SK-N-SH treated with all-trans-retinoic acid at 6 μM for 48 hours (cell line): ENCODE measurements around the gene DHRS13.

ENCODE experiments used
- ATAC-seq: fragments of 200-7000 bp; cut with Tn5 transposase; 3 replicates; pipeline ENCODE4 v1.9.1; 2020; ENCODE audit warnings: mild to moderate bottlenecking, moderate library complexity
- ARNTL ChIP-seq: fragments of 450-650 bp; formaldehyde crosslinking; IDR thresholded peaks from 2 replicates; pipeline ENCODE4 v1.5.0; 2020; ENCODE audit warnings: low read depth, mild to moderate bottlenecking, moderate library complexity, borderline replicate concordance
- BACH2 ChIP-seq: fragments of 250-450 bp; sonication (Bioruptor Pico); IDR thresholded peaks from 2 replicates; pipeline ENCODE4 v1.9.0; 2021; ENCODE audit warnings: mild to moderate bottlenecking, borderline replicate concordance
- CSDC2 ChIP-seq: fragments of 250-450 bp; sonication (Bioruptor Pico); IDR thresholded peaks from 2 replicates; pipeline ENCODE4 v1.5.0; 2020; ENCODE audit warnings: mild to moderate bottlenecking, moderate library complexity
- ESRRG ChIP-seq: fragments of 250-450 bp; sonication (Bioruptor Pico); IDR thresholded peaks from 2 replicates; pipeline ENCODE4 v1.6.1; 2021; ENCODE audit warnings: mild to moderate bottlenecking
- GLIS3 ChIP-seq: fragments of 250-450 bp; sonication (Bioruptor Pico); IDR thresholded peaks from 2 replicates; pipeline ENCODE4 v1.5.0; 2020; ENCODE audit warnings: mild to moderate bottlenecking, moderate library complexity
- OSR1 ChIP-seq: fragments of 250-450 bp; sonication (Bioruptor Pico); IDR thresholded peaks from 2 replicates; pipeline ENCODE4 v1.8.0; 2022; ENCODE audit warnings: moderate library complexity, mild to moderate bottlenecking, inconsistent platforms
- PPARA ChIP-seq: fragments of 250-450 bp; sonication (Bioruptor Pico); IDR thresholded peaks from 2 replicates; pipeline ENCODE4 v1.5.0; 2020; ENCODE audit warnings: mild to moderate bottlenecking, borderline replicate concordance
- RARB ChIP-seq: fragments of 250-450 bp; sonication (Bioruptor Pico); IDR thresholded peaks from 2 replicates; pipeline ENCODE4 v1.8.0; 2021; ENCODE audit warnings: mild to moderate bottlenecking, moderate library complexity
- SNAI2 ChIP-seq: fragments of 250-450 bp; sonication (Bioruptor Pico); IDR thresholded peaks from 2 replicates; pipeline ENCODE4 v1.5.0; 2020; ENCODE audit warnings: mild to moderate bottlenecking, moderate library complexity
- TCF4 ChIP-seq: fragments of 250-450 bp; sonication (Bioruptor Pico); IDR thresholded peaks from 2 replicates; pipeline ENCODE4 v1.8.0; 2021; ENCODE audit warnings: mild to moderate bottlenecking, moderate library complexity, borderline replicate concordance
- TOX ChIP-seq: fragments of 250-450 bp; sonication (Bioruptor Pico); IDR thresholded peaks from 2 replicates; pipeline ENCODE4 v1.8.0; 2021; ENCODE audit warnings: mild to moderate bottlenecking, moderate library complexity, borderline replicate concordance
- ZFP3 ChIP-seq: fragments of 250-450 bp; sonication (Bioruptor Pico); IDR thresholded peaks from 2 replicates; pipeline ENCODE4 v1.5.0; 2020; ENCODE audit warnings: mild to moderate bottlenecking, moderate library complexity
- ZFP30 ChIP-seq: fragments of 450-650 bp; formaldehyde crosslinking; IDR thresholded peaks from 2 replicates; pipeline ENCODE4 v1.5.0; 2022; ENCODE audit warnings: mild to moderate bottlenecking, moderate library complexity
- ZNF565 ChIP-seq: fragments of 450-650 bp; formaldehyde crosslinking; conservative IDR thresholded peaks from 2 replicates; pipeline ENCODE4 v1.5.0; 2020; ENCODE audit warnings: low read depth, mild to moderate bottlenecking, moderate library complexity
- ZNF70 ChIP-seq: fragments of 450-650 bp; formaldehyde crosslinking; IDR thresholded peaks from 2 replicates; pipeline ENCODE4 v1.5.0; 2020; ENCODE audit warnings: mild to moderate bottlenecking, moderate library complexity
- ZNF8 ChIP-seq: fragments of 450-650 bp; formaldehyde crosslinking; IDR thresholded peaks from 2 replicates; pipeline ENCODE4 v1.5.0; 2020; ENCODE audit warnings: mild to moderate bottlenecking, moderate library complexity
- TF ChIP-seq, protein P1 (sequence below): fragments of 250-450 bp; sonication (Bioruptor Pico); IDR thresholded peaks from 2 replicates; pipeline ENCODE4 v1.5.1; 2020; ENCODE audit warnings: low read depth, mild to moderate bottlenecking, moderate library complexity
- TF ChIP-seq, protein P2 (sequence below): fragments of 250-450 bp; sonication (Bioruptor Pico); IDR thresholded peaks from 2 replicates; pipeline ENCODE4 v1.5.0; 2020; ENCODE audit warnings: mild to moderate bottlenecking, moderate library complexity
- TF ChIP-seq, protein P3 (sequence below): fragments of 250-450 bp; sonication (Bioruptor Pico); IDR thresholded peaks from 2 replicates; pipeline ENCODE4 v1.8.0; 2020; ENCODE audit warnings: mild to moderate bottlenecking, moderate library complexity, borderline replicate concordance
- TF ChIP-seq, protein P4 (sequence below): fragments of 250-450 bp; sonication (Bioruptor Pico); IDR thresholded peaks from 2 replicates; pipeline ENCODE4 v1.8.0; 2021; ENCODE audit warnings: low read depth, mild to moderate bottlenecking, moderate library complexity, borderline replicate concordance
- TF ChIP-seq, protein P5 (sequence below): fragments of 250-450 bp; sonication (Bioruptor Pico); IDR thresholded peaks from 2 replicates; pipeline ENCODE4 v1.5.1; 2021; ENCODE audit warnings: mild to moderate bottlenecking, moderate library complexity

DHRS13 gene

DNA sequence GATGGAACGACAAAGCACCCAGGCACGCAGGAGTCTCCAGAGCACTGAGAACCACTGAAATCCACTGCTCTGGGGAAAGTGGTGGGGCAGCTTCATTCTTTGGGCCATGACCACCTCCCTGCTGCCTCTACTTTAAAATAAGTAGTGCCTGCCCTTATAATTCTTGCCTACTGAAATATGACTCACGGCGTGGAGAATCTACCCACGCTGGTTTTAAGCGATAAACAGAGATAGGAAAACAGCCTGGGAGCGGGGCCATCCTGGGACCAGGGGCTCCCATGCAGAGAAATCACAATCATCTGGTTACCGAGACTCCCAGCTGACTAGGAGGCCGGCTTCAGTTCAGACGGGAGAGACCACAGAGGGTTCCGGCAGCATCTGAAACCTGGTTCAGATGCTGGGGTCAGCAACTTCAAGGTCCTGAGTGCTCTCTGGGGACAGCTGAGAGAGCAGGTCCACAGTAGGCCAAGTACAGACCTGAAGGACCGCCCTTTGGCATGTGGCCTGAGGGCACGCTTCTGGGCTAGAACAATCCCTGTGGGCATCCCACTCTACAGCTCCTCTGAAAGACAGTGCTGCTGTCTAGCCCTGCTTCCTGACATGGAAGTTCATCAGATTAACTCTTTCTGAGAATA, 8.6 kb upstream of the DHRS13 start (continued):
- TF ChIP-seq, protein P1, sequence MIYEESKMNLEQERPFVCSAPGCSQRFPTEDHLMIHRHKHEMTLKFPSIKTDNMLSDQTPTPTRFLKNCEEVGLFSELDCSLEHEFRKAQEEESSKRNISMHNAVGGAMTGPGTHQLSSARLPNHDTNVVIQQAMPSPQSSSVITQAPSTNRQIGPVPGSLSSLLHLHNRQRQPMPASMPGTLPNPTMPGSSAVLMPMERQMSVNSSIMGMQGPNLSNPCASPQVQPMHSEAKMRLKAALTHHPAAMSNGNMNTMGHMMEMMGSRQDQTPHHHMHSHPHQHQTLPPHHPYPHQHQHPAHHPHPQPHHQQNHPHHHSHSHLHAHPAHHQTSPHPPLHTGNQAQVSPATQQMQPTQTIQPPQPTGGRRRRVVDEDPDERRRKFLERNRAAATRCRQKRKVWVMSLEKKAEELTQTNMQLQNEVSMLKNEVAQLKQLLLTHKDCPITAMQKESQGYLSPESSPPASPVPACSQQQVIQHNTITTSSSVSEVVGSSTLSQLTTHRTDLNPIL (CRISPR knock-in tag), result no peak
- TF ChIP-seq BACH2 (CRISPR knock-in tag) (no peak), ZNF565 (CRISPR knock-in tag) (no peak), SNAI2 (no peak), ZNF70 (CRISPR knock-in tag) (no peak)

DNA sequence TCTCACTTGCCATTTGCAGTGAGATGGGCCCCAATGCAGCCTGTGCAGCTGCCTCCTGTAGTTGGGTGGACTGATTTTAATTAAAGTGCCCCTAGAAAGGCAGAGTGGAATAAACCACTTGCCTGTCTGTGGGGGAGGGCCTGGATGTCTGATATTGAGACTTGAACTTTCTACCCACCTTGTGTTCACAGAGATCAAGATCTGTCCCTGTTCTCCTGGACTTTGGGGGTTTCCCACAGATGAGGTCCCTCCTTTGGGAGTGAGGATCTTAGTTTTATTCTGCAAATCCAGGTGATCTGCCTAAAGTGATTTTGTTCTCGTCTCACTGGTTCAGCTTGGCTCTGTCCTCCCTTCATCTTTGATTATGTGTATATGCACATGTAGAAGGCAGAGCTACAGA, 7.7 kb upstream of the DHRS13 start:
- TF ChIP-seq, protein P2, sequence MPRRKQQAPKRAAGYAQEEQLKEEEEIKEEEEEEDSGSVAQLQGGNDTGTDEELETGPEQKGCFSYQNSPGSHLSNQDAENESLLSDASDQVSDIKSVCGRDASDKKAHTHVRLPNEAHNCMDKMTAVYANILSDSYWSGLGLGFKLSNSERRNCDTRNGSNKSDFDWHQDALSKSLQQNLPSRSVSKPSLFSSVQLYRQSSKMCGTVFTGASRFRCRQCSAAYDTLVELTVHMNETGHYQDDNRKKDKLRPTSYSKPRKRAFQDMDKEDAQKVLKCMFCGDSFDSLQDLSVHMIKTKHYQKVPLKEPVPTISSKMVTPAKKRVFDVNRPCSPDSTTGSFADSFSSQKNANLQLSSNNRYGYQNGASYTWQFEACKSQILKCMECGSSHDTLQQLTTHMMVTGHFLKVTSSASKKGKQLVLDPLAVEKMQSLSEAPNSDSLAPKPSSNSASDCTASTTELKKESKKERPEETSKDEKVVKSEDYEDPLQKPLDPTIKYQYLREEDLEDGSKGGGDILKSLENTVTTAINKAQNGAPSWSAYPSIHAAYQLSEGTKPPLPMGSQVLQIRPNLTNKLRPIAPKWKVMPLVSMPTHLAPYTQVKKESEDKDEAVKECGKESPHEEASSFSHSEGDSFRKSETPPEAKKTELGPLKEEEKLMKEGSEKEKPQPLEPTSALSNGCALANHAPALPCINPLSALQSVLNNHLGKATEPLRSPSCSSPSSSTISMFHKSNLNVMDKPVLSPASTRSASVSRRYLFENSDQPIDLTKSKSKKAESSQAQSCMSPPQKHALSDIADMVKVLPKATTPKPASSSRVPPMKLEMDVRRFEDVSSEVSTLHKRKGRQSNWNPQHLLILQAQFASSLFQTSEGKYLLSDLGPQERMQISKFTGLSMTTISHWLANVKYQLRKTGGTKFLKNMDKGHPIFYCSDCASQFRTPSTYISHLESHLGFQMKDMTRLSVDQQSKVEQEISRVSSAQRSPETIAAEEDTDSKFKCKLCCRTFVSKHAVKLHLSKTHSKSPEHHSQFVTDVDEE, result no peak
- TF ChIP-seq ZFP30 (CRISPR knock-in tag) (no peak), ZFP3 (CRISPR knock-in tag) (no peak), ZNF8 (CRISPR knock-in tag) (no peak), GLIS3 (CRISPR knock-in tag) (no peak), RARB (CRISPR knock-in tag) (no peak), PPARA (no peak), TCF4 (no peak), SNAI2 (no peak), ESRRG (CRISPR knock-in tag) (no peak), BACH2 (CRISPR knock-in tag) (no peak), TOX (no peak), ARNTL (no peak), CSDC2 (no peak), OSR1 (CRISPR knock-in tag) (no peak), ZNF70 (CRISPR knock-in tag) (no peak)
- TF ChIP-seq, protein P3, sequence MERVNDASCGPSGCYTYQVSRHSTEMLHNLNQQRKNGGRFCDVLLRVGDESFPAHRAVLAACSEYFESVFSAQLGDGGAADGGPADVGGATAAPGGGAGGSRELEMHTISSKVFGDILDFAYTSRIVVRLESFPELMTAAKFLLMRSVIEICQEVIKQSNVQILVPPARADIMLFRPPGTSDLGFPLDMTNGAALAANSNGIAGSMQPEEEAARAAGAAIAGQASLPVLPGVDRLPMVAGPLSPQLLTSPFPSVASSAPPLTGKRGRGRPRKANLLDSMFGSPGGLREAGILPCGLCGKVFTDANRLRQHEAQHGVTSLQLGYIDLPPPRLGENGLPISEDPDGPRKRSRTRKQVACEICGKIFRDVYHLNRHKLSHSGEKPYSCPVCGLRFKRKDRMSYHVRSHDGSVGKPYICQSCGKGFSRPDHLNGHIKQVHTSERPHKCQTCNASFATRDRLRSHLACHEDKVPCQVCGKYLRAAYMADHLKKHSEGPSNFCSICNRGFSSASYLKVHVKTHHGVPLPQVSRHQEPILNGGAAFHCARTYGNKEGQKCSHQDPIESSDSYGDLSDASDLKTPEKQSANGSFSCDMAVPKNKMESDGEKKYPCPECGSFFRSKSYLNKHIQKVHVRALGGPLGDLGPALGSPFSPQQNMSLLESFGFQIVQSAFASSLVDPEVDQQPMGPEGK (CRISPR knock-in tag), result no peak
- TF ChIP-seq, protein P4, sequence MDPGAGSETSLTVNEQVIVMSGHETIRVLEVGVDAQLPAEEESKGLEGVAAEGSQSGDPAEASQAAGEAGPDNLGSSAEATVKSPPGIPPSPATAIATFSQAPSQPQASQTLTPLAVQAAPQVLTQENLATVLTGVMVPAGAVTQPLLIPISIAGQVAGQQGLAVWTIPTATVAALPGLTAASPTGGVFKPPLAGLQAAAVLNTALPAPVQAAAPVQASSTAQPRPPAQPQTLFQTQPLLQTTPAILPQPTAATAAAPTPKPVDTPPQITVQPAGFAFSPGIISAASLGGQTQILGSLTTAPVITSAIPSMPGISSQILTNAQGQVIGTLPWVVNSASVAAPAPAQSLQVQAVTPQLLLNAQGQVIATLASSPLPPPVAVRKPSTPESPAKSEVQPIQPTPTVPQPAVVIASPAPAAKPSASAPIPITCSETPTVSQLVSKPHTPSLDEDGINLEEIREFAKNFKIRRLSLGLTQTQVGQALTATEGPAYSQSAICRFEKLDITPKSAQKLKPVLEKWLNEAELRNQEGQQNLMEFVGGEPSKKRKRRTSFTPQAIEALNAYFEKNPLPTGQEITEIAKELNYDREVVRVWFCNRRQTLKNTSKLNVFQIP (CRISPR knock-in tag), result no peak
- TF ChIP-seq, protein P5, sequence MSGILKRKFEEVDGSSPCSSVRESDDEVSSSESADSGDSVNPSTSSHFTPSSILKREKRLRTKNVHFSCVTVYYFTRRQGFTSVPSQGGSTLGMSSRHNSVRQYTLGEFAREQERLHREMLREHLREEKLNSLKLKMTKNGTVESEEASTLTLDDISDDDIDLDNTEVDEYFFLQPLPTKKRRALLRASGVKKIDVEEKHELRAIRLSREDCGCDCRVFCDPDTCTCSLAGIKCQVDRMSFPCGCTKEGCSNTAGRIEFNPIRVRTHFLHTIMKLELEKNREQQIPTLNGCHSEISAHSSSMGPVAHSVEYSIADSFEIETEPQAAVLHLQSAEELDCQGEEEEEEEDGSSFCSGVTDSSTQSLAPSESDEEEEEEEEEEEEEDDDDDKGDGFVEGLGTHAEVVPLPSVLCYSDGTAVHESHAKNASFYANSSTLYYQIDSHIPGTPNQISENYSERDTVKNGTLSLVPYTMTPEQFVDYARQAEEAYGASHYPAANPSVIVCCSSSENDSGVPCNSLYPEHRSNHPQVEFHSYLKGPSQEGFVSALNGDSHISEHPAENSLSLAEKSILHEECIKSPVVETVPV, result no peak
- TF ChIP-seq, protein P1 (CRISPR knock-in tag), result no peak
- ATAC-seq, result no peak
